Ectodermal cell (in vitro differentiated cells): ENCODE data around the gene PKD2L2.
"Not testable (repeated sequence)": the region's sequence is repeated elsewhere in the genome, so short reads cannot be mapped to it uniquely, and the experiment has no call there.

Experiments used
- H3K27ac ChIP-seq: 2 replicates; pipeline ENCODE4 v1.7.0; 2013; ENCODE audit warnings: mild to moderate bottlenecking, low read depth, low read length; ENCODE audit not compliant: insufficient read depth, poor library complexity, severe bottlenecking
- H3K27me3 ChIP-seq: 2 replicates; pipeline ENCODE4 v1.7.0; 2013; ENCODE audit warnings: mild to moderate bottlenecking, low read length; ENCODE audit not compliant: insufficient read depth, control insufficient read depth, poor library complexity, severe bottlenecking
- H3K36me3 ChIP-seq: one replicate; pipeline ENCODE4 v1.7.0; 2013; ENCODE audit warnings: low read length; ENCODE audit not compliant: control insufficient read depth, insufficient read depth
- H3K4me1 ChIP-seq: one replicate; pipeline ENCODE4 v1.7.0; 2013; ENCODE audit warnings: low read length; ENCODE audit not compliant: control insufficient read depth, insufficient read depth
- H3K4me3 ChIP-seq: 2 replicates; pipeline ENCODE4 v1.7.0; 2013; ENCODE audit warnings: low read depth, low read length, control low read depth; ENCODE audit not compliant: insufficient read depth
- H3K9me3 ChIP-seq: 2 replicates; pipeline ENCODE4 v1.7.0; 2013; ENCODE audit warnings: mild to moderate bottlenecking, low read length, moderate library complexity; ENCODE audit not compliant: control insufficient read depth
- WGBS, 2 experiments: methylation state at CpG; one replicate each; pipeline ENCODE4 v1.1.7; 2013; ENCODE audit warnings: missing lambda C conversion rate in 2 of 2; 5-methylcytosine and 5-hydroxymethylcytosine counted together

The PKD2L2 gene

GRCh38 chr5:137858954-137859353 lies 30.3 kb upstream of the PKD2L2 start:
- Histone ChIP-seq H3K4me1 (no peaks in the 10 kb centered on the region), H3K27me3 (no peaks in the 10 kb centered on the region), H3K27ac (no peak overlapping the region), H3K9me3 (no peaks in the 10 kb centered on the region), H3K4me3 (no peak overlapping the region), H3K36me3 (no peaks in the 10 kb centered on the region)
- 96 to 97% methylated on average over 5 of the region's 5 CpGs for WGBS, 2 experiments

- Histone ChIP-seq H3K4me3 (no peak overlapping the region), H3K27ac (no peak overlapping the region), H3K9me3 (no peaks in the 10 kb centered on the region), H3K4me1 (no peaks in the 10 kb centered on the region), H3K27me3 (no peaks in the 10 kb centered on the region), H3K36me3 (no peaks in the 10 kb centered on the region)
- 88 to 93% methylated on average over 3 of the region's 3 CpGs for WGBS, 2 experiments
These were observed 27.0 kb upstream of the PKD2L2 start for GRCh38 chr5:137862251-137862650.

- not testable (repeated sequence) for H3K9me3 ChIP-seq, H3K36me3 ChIP-seq, H3K27ac ChIP-seq, H3K4me1 ChIP-seq, H3K27me3 ChIP-seq, H3K4me3 ChIP-seq
- 95% methylated on average over 6 of the region's 6 CpGs for WGBS, 2 experiments
These were observed 25.6 kb upstream of the PKD2L2 start for GRCh38 chr5:137863653-137864052.

- WGBS, 2 experiments: 91 to 93% methylated on average over 4 of the region's 4 CpGs
- no peaks in the 10 kb centered on the region for H3K4me1 ChIP-seq
- H3K27me3 ChIP-seq: no peaks in the 10 kb centered on the region
- no peaks in the 10 kb centered on the region for H3K9me3 ChIP-seq
- no peaks in the 10 kb centered on the region for H3K36me3 ChIP-seq
- no peak overlapping the region for H3K27ac ChIP-seq
- H3K4me3 ChIP-seq: no peak overlapping the region
These were observed 22.5 kb upstream of the PKD2L2 start for GRCh38 chr5:137866541-137867388.

- H3K4me3 ChIP-seq: no peak within 1 kb of the TSS
- H3K36me3 ChIP-seq: no peaks in the 10 kb centered on the region
- H3K27ac ChIP-seq: no peak within 1 kb of the TSS
- H3K9me3 ChIP-seq: no peaks in the 10 kb centered on the region
- 68 to 94% methylated on average over 2 to 3 of the region's 3 CpGs for WGBS, 2 experiments
- H3K27me3 ChIP-seq: no peaks in the 10 kb centered on the region
- H3K4me1 ChIP-seq: no peaks in the 10 kb centered on the region
These were observed 21.6 kb upstream of the PKD2L2 start, which contains the start of gene MYOT for GRCh38 chr5:137867664-137868063. Gene MYOT (plus strand): TSS chr5:137867860. CDS start chr5:137870652, 2,792 bp downstream.

- no peak overlapping the region for H3K4me3 ChIP-seq
- no peaks in the 10 kb centered on the region for H3K9me3 ChIP-seq
- H3K36me3 ChIP-seq: no peaks in the 10 kb centered on the region
- H3K27me3 ChIP-seq: no peaks in the 10 kb centered on the region
- no peak overlapping the region for H3K27ac ChIP-seq
- 94 to 96% methylated on average over 7 of the region's 7 CpGs for WGBS, 2 experiments
- no peaks in the 10 kb centered on the region for H3K4me1 ChIP-seq
These were observed 18.5 kb upstream of the PKD2L2 start for GRCh38 chr5:137870647-137871339.

GRCh38 chr5:137871571-137871970 lies 17.7 kb upstream of the PKD2L2 start:
- Histone ChIP-seq H3K9me3 (no peaks in the 10 kb centered on the region), H3K27me3 (no peaks in the 10 kb centered on the region), H3K4me1 (no peaks in the 10 kb centered on the region), H3K36me3 (no peaks in the 10 kb centered on the region), H3K27ac (no peak overlapping the region), H3K4me3 (no peak overlapping the region)
- 93 to 100% methylated on average over 2 to 3 of the region's 3 CpGs for WGBS, 2 experiments

GRCh38 chr5:137872466-137872865 lies 16.8 kb upstream of the PKD2L2 start:
- Histone ChIP-seq H3K36me3 (no peaks in the 10 kb centered on the region), H3K9me3 (no peaks in the 10 kb centered on the region), H3K27ac (no peak overlapping the region), H3K4me3 (no peak overlapping the region), H3K4me1 (no peaks in the 10 kb centered on the region), H3K27me3 (no peaks in the 10 kb centered on the region)
- 85 to 89% methylated on average over 3 of the region's 3 CpGs for WGBS, 2 experiments

GRCh38 chr5:137876101-137876500 lies 13.2 kb upstream of the PKD2L2 start:
- H3K4me3 ChIP-seq: no peak overlapping the region
- H3K4me1 ChIP-seq: no peaks in the 10 kb centered on the region
- H3K27me3 ChIP-seq: no peaks in the 10 kb centered on the region
- H3K27ac ChIP-seq: no peak overlapping the region
- no peaks in the 10 kb centered on the region for H3K9me3 ChIP-seq
- no peaks in the 10 kb centered on the region for H3K36me3 ChIP-seq

GRCh38 chr5:137880313-137880712 lies 8.9 kb upstream of the PKD2L2 start:
- H3K4me1 ChIP-seq: no peaks in the 10 kb centered on the region
- no peak overlapping the region for H3K27ac ChIP-seq
- no peaks in the 10 kb centered on the region for H3K36me3 ChIP-seq
- H3K4me3 ChIP-seq: no peak overlapping the region
- H3K27me3 ChIP-seq: no peaks in the 10 kb centered on the region
- 88 to 100% methylated on average over 1 of the region's 1 CpG for WGBS, 2 experiments
- no peaks in the 10 kb centered on the region for H3K9me3 ChIP-seq
